Measurements from ENCODE around the gene SBK3.
A peak's percentile ranks its signal among the peaks of the same experiment; 100 is the strongest.
"Not testable (repeated sequence)": the region's sequence is repeated elsewhere in the genome, so short reads cannot be mapped to it uniquely, and the experiment has no call there.

SBK3 gene

GRCh38 chr19:55539090-55539984, 6.0 kb downstream of the SBK3 start:
- no peak for DNase-seq

- no peak for DNase-seq
Measured at GRCh38 chr19:55538132-55538531, 7.2 kb downstream of the SBK3 start.

- DNase-seq = no peak
Measured at GRCh38 chr19:55537741-55538111, 7.6 kb downstream of the SBK3 start.

GRCh38 chr19:55536951-55537740, 8.2 kb downstream of the SBK3 start, which contains the start of gene SBK2:
SBK2 (minus strand) TSS chr19:55537133; CDS start chr19:55536294, 839 bp downstream.
- DNase-seq = no peak

- DNase-seq = no peak
Measured at GRCh38 chr19:55536366-55536765, 9.0 kb downstream of the SBK3 start.

- no peak for DNase-seq
Measured at GRCh38 chr19:55535965-55536350, 9.4 kb downstream of the SBK3 start.

- DNase-seq = no peak
Measured at GRCh38 chr19:55535173-55535964, 10.0 kb downstream of the SBK3 start.

- not testable (repeated sequence) for DNase-seq
Measured at GRCh38 chr19:55534280-55534679, 11.1 kb downstream of the SBK3 start.

- DNase-seq = no peak
Measured at GRCh38 chr19:55530996-55531395, 14.3 kb downstream of the SBK3 start.

- no peak for DNase-seq
Measured at GRCh38 chr19:55529636-55530234, 15.6 kb downstream of the SBK3 start.

GRCh38 chr19:55528030-55528803, 17.1 kb downstream of the SBK3 start:
- DNase-seq = no peak

- DNase-seq = no peak
Measured at GRCh38 chr19:55527197-55528029, 17.9 kb downstream of the SBK3 start.

GRCh38 chr19:55526216-55527196, 18.8 kb downstream of the SBK3 start:
- peak; percentile 49 for DNase-seq

- no peak for DNase-seq
Measured at GRCh38 chr19:55525289-55526101, 19.8 kb downstream of the SBK3 start.

GRCh38 chr19:55520691-55521292, 24.6 kb downstream of the SBK3 start:
- no peak for DNase-seq

GRCh38 chr19:55519451-55520311, 25.7 kb downstream of the SBK3 start:
- DNase-seq = no peak

Measured in GF-D8 (cell line).